A549 (cell line): ENCODE measurements around the gene OXNAD1. TPM values are rescaled to one million over a fixed set of nuclear protein-coding genes. Genes with fewer than 3 reads are reported as not detected.

Source experiments
- ATAC-seq, 2 experiments: fragments of 200-7000 bp in 1 of 2; fragments of >200 bp in 1 of 2; cut with Nextera tagmentation in 1 of 2; cut with Tn5 transposase in 1 of 2; 3 replicates each; pipeline versions ENCODE4 v1.8.0 to v1.9.1; 2018 to 2020; ENCODE audit warnings: mild to moderate bottlenecking in 1 of 2, moderate library complexity in 1 of 2
- CTCF ChIA-PET: fragments of 300-600 bp; sonication (Branson Sonifier 250); formaldehyde crosslinking; extraction: SDS; loops from one replicate; lab custom pipeline; 2021; ENCODE audit warnings: antibody characterized with exemption, inconsistent platforms; lab: Yijun Ruan, JAX
- POLR2A ChIA-PET: fragments of 350-600 bp; formaldehyde crosslinking; extraction: SDS; loops from one replicate; lab custom pipeline; 2021; ENCODE audit warnings: antibody characterized with exemption, inconsistent platforms; lab: Yijun Ruan, JAX
- DNase-seq, 2 experiments: peaks; one replicate each; pipeline versions ENCODE4 v3.0.0 to v3.0.0-alpha.2; 2011 to 2016; ENCODE audit warnings: low read depth in 1 of 2, low spot score in 1 of 2
- FAIRE-seq: peaks from 2 replicates; lab custom pipeline; 2011; peaks lifted over from hg19 to GRCh38; lab: Jason Lieb, UNC
- H3K27ac ChIP-seq, 2 experiments: fragments of >200 bp; sonication (Bioruptor Twin); formaldehyde crosslinking; 3 replicates each; pipeline ENCODE4 v1.5.1; 2016 to 2017
- H3K4me1 ChIP-seq: fragments of >200 bp; sonication (Bioruptor Twin); formaldehyde crosslinking; 3 replicates; pipeline ENCODE4 v1.6.1; 2016
- H3K4me2 ChIP-seq: fragments of >200 bp; sonication (Bioruptor Twin); formaldehyde crosslinking; 3 replicates; pipeline ENCODE4 v1.6.1; 2016
- H3K4me3 ChIP-seq: fragments of >200 bp; sonication (Bioruptor Twin); formaldehyde crosslinking; 3 replicates; pipeline ENCODE4 v1.5.1; 2016
- H3K9me3 ChIP-seq: fragments of >200 bp; sonication (Bioruptor Twin); formaldehyde crosslinking; 3 replicates; pipeline ENCODE4 v1.6.1; 2016
- BHLHE40 ChIP-seq: IDR thresholded peaks from 2 replicates; pipeline ENCODE4 v1.6.1; 2012; ENCODE audit warnings: low read depth, low read length, inconsistent platforms
- CBX8 ChIP-seq: fragments of 200-600 bp; sonication (generic); IDR thresholded peaks from 2 replicates; pipeline ENCODE4 v1.6.1; 2016
- EHF ChIP-seq: fragments of 250-450 bp; sonication (Bioruptor Pico); IDR thresholded peaks from 2 replicates; pipeline ENCODE4 v1.5.0; 2020; ENCODE audit warnings: mild to moderate bottlenecking
- FOSL2 ChIP-seq, 2 experiments: fragments of 450-650 bp in 1 of 2; fragments of >200 bp in 1 of 2; sonication (Bioruptor Twin) in 1 of 2; formaldehyde crosslinking; IDR thresholded peaks; 2 replicates each; pipeline versions ENCODE4 v1.5.0 to v1.6.1; 2016 to 2020; ENCODE audit warnings: mild to moderate bottlenecking in 1 of 2, moderate library complexity in 1 of 2
- FOXS1 ChIP-seq: fragments of 250-450 bp; sonication (Bioruptor Pico); IDR thresholded peaks from 2 replicates; pipeline ENCODE4 v1.5.0; 2020; ENCODE audit warnings: mild to moderate bottlenecking, moderate library complexity
- GATA3 ChIP-seq: IDR thresholded peaks from 2 replicates; pipeline ENCODE4 v1.6.1; 2012; ENCODE audit warnings: borderline replicate concordance
- HOXB13 ChIP-seq: fragments of 250-450 bp; sonication (Bioruptor Pico); IDR thresholded peaks from 2 replicates; pipeline ENCODE4 v1.5.0; 2020; ENCODE audit warnings: low read depth, mild to moderate bottlenecking, moderate library complexity
- JUN ChIP-seq, 2 experiments: fragments of >200 bp; sonication (Bioruptor Twin); formaldehyde crosslinking; IDR thresholded peaks; 2 replicates in 1 of 2; 3 replicates in 1 of 2; pipeline ENCODE4 v1.6.1; 2016 to 2017
- JUNB ChIP-seq: fragments of >200 bp; sonication (Bioruptor Twin); formaldehyde crosslinking; IDR thresholded peaks from 2 replicates; pipeline ENCODE4 v1.6.1; 2016
- MAFK ChIP-seq: fragments of 450-650 bp; IDR thresholded peaks from 2 replicates; pipeline ENCODE4 v1.6.1; 2014; ENCODE audit not compliant: partially characterized antibody
- MYC ChIP-seq: IDR thresholded peaks from 2 replicates; pipeline ENCODE4 v1.6.1; 2012; ENCODE audit warnings: mild to moderate bottlenecking, inconsistent platforms, low read length, improper control_type of control experiment, borderline replicate concordance
- NFE2L2 ChIP-seq: fragments of 150-350 bp; conservative IDR thresholded peaks from 2 replicates; pipeline ENCODE4 v1.6.1; 2014; ENCODE audit warnings: low read length
- PHF8 ChIP-seq: fragments of 200-600 bp; sonication (generic); IDR thresholded peaks from 2 replicates; pipeline ENCODE4 v1.6.1; 2016; ENCODE audit warnings: low read depth, mild to moderate bottlenecking, antibody characterized with exemption, moderate library complexity, borderline replicate concordance
- POLR2AphosphoS2 ChIP-seq: conservative IDR thresholded peaks from 2 replicates; pipeline ENCODE4 v1.6.1; 2012; ENCODE audit warnings: low read length, improper control_type of control experiment, inconsistent platforms
- RFX5 ChIP-seq: fragments of 450-650 bp; IDR thresholded peaks from 2 replicates; pipeline ENCODE4 v1.7.1; 2014; ENCODE audit warnings: antibody characterized with exemption, mild to moderate bottlenecking, moderate library complexity
- RNF2 ChIP-seq: fragments of 200-600 bp; sonication (generic); IDR thresholded peaks from 2 replicates; pipeline ENCODE4 v1.6.1; 2016; ENCODE audit warnings: low read depth, mild to moderate bottlenecking, antibody characterized with exemption, moderate library complexity, borderline replicate concordance
- SMC3 ChIP-seq: fragments of >200 bp; sonication (Bioruptor Twin); formaldehyde crosslinking; IDR thresholded peaks from 3 replicates; pipeline ENCODE4 v1.6.1; 2018; ENCODE audit warnings: inconsistent platforms
- TFCP2L1 ChIP-seq: fragments of 250-450 bp; sonication (Bioruptor Pico); IDR thresholded peaks from 2 replicates; pipeline ENCODE4 v1.5.0; 2021; ENCODE audit warnings: mild to moderate bottlenecking
- ZC3H11A ChIP-seq: fragments of 450-650 bp; IDR thresholded peaks from 2 replicates; pipeline ENCODE4 v1.6.1; 2014; ENCODE audit warnings: antibody characterized with exemption, mild to moderate bottlenecking
- WGBS: methylation state at CpG from one replicate; pipeline ENCODE4 v1.1.6; 2017; ENCODE audit errors: missing lambda C conversion rate; 5-methylcytosine and 5-hydroxymethylcytosine counted together
- polyA plus RNA-seq, 4 experiments: library from polyadenylated mRNA; depleted of rRNA in 3 of 4; stranded (reverse); fragments of >200 nt; fragmentation: RNase III in 1 of 4; extraction: RNeasy Plus Mini Kit Qiagen cat#74134 plus additional on column Dnase treatment in 1 of 4; gene quantifications; 2 replicates in 3 of 4; 3 replicates in 1 of 4; pipeline ENCODE4 v1.2.3, GENCODE V29; 2011 to 2017
- TF ChIP-seq, protein P1 (sequence below): IDR thresholded peaks from 2 replicates; pipeline ENCODE4 v1.6.1; 2012
- TF ChIP-seq, protein P2 (sequence below): fragments of >200 bp; sonication (Bioruptor Twin); formaldehyde crosslinking; IDR thresholded peaks from 2 replicates; pipeline ENCODE4 v1.6.1; 2016
- TF ChIP-seq, protein P3 (sequence below): fragments of >200 bp; sonication (Bioruptor Twin); formaldehyde crosslinking; IDR thresholded peaks from 3 replicates; pipeline ENCODE4 v1.5.1; 2016
- TF ChIP-seq, protein P4 (sequence below): fragments of 250-450 bp; sonication (Bioruptor Pico); IDR thresholded peaks from 2 replicates; pipeline ENCODE4 v1.5.0; 2020; ENCODE audit warnings: low read depth, mild to moderate bottlenecking, moderate library complexity
- TF ChIP-seq, protein P5 (sequence below): IDR thresholded peaks from 2 replicates; pipeline ENCODE4 v1.6.1; 2012; ENCODE audit warnings: low read depth, borderline replicate concordance

Gene OXNAD1
- polyA plus RNA-seq, 2 of the 4 experiments (the other 2 are of a cell fraction): 8.8 to 25.9 TPM

DNA sequence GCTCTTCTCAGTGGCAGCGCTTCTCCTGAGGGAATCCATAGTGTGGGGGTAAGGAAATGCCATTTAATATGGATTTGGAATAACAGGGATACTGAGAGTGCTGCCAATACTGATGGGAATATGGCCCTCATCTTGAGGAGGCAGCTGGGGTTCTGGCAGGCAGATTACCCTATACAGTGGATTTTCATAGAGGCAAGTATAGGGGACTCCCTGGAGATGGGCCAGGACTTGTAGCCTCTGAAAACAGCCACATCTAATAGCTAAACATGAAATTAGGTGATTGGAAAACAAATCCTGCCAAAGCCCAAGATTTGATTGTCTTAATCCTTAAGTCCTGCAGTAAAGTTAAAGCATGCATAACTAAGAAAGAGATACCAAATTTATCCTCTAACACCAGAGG lies 31.2 kb upstream of the OXNAD1 start:
- no peak overlapping the region for H3K27ac ChIP-seq
- H3K4me1 ChIP-seq: no peaks in the 10 kb centered on the region
- no peak for ATAC-seq
- 83% methylated on average over 1 of the region's 1 CpG for WGBS
- DNase-seq: no peak
- POLR2A ChIA-PET: no interaction called here
- no peak for FAIRE-seq
- no peak overlapping the region for H3K4me2 ChIP-seq
- no peak overlapping the region for H3K4me3 ChIP-seq
- CTCF ChIA-PET: interaction anchor here (0.6 to 1.7 kb wide), 7 partner anchors 10 to 418 kb away, joined by 3 to 4 read pairs (median 3); no protein-coding TSS in a partner anchor
- no peak for TF ChIP-seq RFX5
- no peak for TF ChIP-seq SMC3
- TF ChIP-seq GATA3: no peak
- TF ChIP-seq ZC3H11A: no peak
- TF ChIP-seq, protein P1, sequence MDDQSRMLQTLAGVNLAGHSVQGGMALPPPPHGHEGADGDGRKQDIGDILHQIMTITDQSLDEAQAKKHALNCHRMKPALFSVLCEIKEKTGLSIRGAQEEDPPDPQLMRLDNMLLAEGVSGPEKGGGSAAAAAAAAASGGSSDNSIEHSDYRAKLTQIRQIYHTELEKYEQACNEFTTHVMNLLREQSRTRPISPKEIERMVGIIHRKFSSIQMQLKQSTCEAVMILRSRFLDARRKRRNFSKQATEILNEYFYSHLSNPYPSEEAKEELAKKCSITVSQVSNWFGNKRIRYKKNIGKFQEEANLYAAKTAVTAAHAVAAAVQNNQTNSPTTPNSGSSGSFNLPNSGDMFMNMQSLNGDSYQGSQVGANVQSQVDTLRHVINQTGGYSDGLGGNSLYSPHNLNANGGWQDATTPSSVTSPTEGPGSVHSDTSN: no peak
- no peak for TF ChIP-seq JUN (IDR thresholded peaks at IDR 0.05)
- TF ChIP-seq FOXS1 (CRISPR knock-in tag): no peak
- TF ChIP-seq HOXB13 (CRISPR knock-in tag): no peak
- no peak for TF ChIP-seq RNF2
- no peak for TF ChIP-seq PHF8
- TF ChIP-seq, protein P2, sequence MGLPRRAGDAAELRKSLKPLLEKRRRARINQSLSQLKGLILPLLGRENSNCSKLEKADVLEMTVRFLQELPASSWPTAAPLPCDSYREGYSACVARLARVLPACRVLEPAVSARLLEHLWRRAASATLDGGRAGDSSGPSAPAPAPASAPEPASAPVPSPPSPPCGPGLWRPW: no peak
- TF ChIP-seq MAFK: no peak
- TF ChIP-seq, protein P3, sequence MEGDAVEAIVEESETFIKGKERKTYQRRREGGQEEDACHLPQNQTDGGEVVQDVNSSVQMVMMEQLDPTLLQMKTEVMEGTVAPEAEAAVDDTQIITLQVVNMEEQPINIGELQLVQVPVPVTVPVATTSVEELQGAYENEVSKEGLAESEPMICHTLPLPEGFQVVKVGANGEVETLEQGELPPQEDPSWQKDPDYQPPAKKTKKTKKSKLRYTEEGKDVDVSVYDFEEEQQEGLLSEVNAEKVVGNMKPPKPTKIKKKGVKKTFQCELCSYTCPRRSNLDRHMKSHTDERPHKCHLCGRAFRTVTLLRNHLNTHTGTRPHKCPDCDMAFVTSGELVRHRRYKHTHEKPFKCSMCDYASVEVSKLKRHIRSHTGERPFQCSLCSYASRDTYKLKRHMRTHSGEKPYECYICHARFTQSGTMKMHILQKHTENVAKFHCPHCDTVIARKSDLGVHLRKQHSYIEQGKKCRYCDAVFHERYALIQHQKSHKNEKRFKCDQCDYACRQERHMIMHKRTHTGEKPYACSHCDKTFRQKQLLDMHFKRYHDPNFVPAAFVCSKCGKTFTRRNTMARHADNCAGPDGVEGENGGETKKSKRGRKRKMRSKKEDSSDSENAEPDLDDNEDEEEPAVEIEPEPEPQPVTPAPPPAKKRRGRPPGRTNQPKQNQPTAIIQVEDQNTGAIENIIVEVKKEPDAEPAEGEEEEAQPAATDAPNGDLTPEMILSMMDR: no peak
- TF ChIP-seq BHLHE40: no peak
- no peak for TF ChIP-seq FOSL2 (IDR thresholded peaks at IDR 0.05)
- TF ChIP-seq FOSL2 (CRISPR knock-in tag; IDR thresholded peaks at IDR 0.05): no peak
- TF ChIP-seq EHF (CRISPR knock-in tag): no peak
- no peak for TF ChIP-seq TFCP2L1 (CRISPR knock-in tag)
- TF ChIP-seq, protein P4, sequence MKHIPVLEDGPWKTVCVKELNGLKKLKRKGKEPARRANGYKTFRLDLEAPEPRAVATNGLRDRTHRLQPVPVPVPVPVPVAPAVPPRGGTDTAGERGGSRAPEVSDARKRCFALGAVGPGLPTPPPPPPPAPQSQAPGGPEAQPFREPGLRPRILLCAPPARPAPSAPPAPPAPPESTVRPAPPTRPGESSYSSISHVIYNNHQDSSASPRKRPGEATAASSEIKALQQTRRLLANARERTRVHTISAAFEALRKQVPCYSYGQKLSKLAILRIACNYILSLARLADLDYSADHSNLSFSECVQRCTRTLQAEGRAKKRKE (CRISPR knock-in tag): no peak
- H3K9me3 ChIP-seq: no peaks in the 10 kb centered on the region

DNA sequence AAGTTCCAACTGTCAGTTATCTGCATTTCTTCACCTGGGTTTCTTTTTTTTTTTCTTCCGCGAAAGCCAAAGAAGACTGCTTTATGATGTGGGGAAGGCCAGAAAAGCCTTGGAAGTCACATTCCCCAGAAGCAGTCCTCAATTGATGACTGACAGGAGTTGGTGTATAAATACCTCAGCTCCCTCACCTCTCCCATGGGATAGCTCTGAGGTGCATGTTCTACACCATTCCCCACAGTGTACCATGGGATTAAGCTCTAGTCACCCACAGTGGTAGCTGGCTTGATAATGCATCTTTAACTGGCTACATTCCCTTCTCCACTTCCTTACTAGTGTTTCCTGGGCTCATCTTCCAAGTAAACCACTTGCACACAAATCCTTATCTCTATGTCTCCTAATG lies 30.7 kb upstream of the OXNAD1 start:
- ATAC-seq: no peak
- POLR2A ChIA-PET: no interaction called here
- TF ChIP-seq POLR2AphosphoS2: no peak
- TF ChIP-seq NFE2L2: no peak
- no peak for TF ChIP-seq TFCP2L1 (CRISPR knock-in tag)
- TF ChIP-seq CBX8: no peak
- TF ChIP-seq MYC: no peak
- no peak for TF ChIP-seq PHF8
- no peak for TF ChIP-seq JUNB
- TF ChIP-seq, protein P5, sequence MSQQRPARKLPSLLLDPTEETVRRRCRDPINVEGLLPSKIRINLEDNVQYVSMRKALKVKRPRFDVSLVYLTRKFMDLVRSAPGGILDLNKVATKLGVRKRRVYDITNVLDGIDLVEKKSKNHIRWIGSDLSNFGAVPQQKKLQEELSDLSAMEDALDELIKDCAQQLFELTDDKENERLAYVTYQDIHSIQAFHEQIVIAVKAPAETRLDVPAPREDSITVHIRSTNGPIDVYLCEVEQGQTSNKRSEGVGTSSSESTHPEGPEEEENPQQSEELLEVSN: no peak
- TF ChIP-seq SMC3: no peak
- TF ChIP-seq, all 56 proteins: peak for 0
- Histone ChIP-seq H3K4me3 (no peak overlapping the region), H3K9me3 (no peaks in the 10 kb centered on the region), H3K4me2 (no peak overlapping the region), H3K27ac (no peak overlapping the region), H3K4me1 (peaks cover 3% of the 10 kb centered on the region)
- FAIRE-seq (no peak), DNase-seq (no peak)
- 100% methylated on average over 2 of the region's 2 CpGs for WGBS
- CTCF ChIA-PET: interaction anchor here (0.7 to 1.7 kb wide), 7 partner anchors 9 to 419 kb away, joined by 3 to 4 read pairs (median 3); no protein-coding TSS in a partner anchor
